ENCODE results near the gene SPRED3. TPM values are rescaled to one million over a fixed set of nuclear protein-coding genes. Genes with fewer than 3 reads are reported as not detected.
"Not testable (repeated sequence)": the region's sequence is repeated elsewhere in the genome, so short reads cannot be mapped to it uniquely, and the experiment has no call there.

SPRED3 gene
- total and polyA plus RNA-seq, 4 donors = under 0.01 to 0.09 TPM; not detected in 2

GRCh38 chr19:38362946-38363688 lies 25.4 kb upstream of the SPRED3 start:
- not testable (repeated sequence) for H3K4me3 ChIP-seq (ENCODE audit: low read depth in 1 of 3, low read length in 3 of 3)
- WGBS = 70% methylated on average over 15 of the region's 16 CpGs

GRCh38 chr19:38367041-38367440 lies 21.5 kb upstream of the SPRED3 start:
- Histone ChIP-seq H3K27me3 (ENCODE audit: control insufficient read depth in 4 of 4, insufficient read depth in 4 of 4, low read length in 3 of 4) (no peaks in the 10 kb centered on the region), H3K9ac (ENCODE audit: low read depth in 1 of 2, low read length in 2 of 2) (no peak overlapping the region), H3K36me3 (ENCODE audit: control insufficient read depth in 4 of 4, insufficient read depth in 3 of 4, low read depth in 1 of 4, low read length in 3 of 4) (no peaks in the 10 kb centered on the region), H3K4me1 (ENCODE audit: control insufficient read depth in 4 of 4, insufficient read depth in 4 of 4, low read length in 3 of 4) (peaks cover 0 to 7% (median 0%) of the 10 kb centered on the region in 4 donors), H3K27ac (ENCODE audit: low read depth in 1 of 2, low read length in 2 of 2) (no peak overlapping the region), H3K4me3 (ENCODE audit: low read depth in 1 of 3, low read length in 3 of 3) (no peak overlapping the region), H3K9me3 (ENCODE audit: control insufficient read depth in 4 of 4, low read length in 3 of 4) (no peaks in the 10 kb centered on the region)
- WGBS = 65% methylated on average over 12 of the region's 12 CpGs
- no peak for DNase-seq (ENCODE audit: low spot score)
- no peak for TF ChIP-seq HNF4A (conservative IDR thresholded peaks at IDR 0.05)
- no peak for TF ChIP-seq FOXA2 (IDR thresholded peaks at IDR 0.05)
- TF ChIP-seq TAF1 (conservative IDR thresholded peaks at IDR 0.05) = no peak
- TF ChIP-seq, protein P1, sequence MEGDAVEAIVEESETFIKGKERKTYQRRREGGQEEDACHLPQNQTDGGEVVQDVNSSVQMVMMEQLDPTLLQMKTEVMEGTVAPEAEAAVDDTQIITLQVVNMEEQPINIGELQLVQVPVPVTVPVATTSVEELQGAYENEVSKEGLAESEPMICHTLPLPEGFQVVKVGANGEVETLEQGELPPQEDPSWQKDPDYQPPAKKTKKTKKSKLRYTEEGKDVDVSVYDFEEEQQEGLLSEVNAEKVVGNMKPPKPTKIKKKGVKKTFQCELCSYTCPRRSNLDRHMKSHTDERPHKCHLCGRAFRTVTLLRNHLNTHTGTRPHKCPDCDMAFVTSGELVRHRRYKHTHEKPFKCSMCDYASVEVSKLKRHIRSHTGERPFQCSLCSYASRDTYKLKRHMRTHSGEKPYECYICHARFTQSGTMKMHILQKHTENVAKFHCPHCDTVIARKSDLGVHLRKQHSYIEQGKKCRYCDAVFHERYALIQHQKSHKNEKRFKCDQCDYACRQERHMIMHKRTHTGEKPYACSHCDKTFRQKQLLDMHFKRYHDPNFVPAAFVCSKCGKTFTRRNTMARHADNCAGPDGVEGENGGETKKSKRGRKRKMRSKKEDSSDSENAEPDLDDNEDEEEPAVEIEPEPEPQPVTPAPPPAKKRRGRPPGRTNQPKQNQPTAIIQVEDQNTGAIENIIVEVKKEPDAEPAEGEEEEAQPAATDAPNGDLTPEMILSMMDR (IDR thresholded peaks at IDR 0.05; ENCODE audit: low read depth, low read length, missing input control) = no peak
- no peak for TF ChIP-seq YY1 (IDR thresholded peaks at IDR 0.05)
- TF ChIP-seq JUND (IDR thresholded peaks at IDR 0.05) = no peak
- TF ChIP-seq, protein P2, sequence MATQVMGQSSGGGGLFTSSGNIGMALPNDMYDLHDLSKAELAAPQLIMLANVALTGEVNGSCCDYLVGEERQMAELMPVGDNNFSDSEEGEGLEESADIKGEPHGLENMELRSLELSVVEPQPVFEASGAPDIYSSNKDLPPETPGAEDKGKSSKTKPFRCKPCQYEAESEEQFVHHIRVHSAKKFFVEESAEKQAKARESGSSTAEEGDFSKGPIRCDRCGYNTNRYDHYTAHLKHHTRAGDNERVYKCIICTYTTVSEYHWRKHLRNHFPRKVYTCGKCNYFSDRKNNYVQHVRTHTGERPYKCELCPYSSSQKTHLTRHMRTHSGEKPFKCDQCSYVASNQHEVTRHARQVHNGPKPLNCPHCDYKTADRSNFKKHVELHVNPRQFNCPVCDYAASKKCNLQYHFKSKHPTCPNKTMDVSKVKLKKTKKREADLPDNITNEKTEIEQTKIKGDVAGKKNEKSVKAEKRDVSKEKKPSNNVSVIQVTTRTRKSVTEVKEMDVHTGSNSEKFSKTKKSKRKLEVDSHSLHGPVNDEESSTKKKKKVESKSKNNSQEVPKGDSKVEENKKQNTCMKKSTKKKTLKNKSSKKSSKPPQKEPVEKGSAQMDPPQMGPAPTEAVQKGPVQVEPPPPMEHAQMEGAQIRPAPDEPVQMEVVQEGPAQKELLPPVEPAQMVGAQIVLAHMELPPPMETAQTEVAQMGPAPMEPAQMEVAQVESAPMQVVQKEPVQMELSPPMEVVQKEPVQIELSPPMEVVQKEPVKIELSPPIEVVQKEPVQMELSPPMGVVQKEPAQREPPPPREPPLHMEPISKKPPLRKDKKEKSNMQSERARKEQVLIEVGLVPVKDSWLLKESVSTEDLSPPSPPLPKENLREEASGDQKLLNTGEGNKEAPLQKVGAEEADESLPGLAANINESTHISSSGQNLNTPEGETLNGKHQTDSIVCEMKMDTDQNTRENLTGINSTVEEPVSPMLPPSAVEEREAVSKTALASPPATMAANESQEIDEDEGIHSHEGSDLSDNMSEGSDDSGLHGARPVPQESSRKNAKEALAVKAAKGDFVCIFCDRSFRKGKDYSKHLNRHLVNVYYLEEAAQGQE (IDR thresholded peaks at IDR 0.05) = no peak
- no peak for TF ChIP-seq EGR1 (IDR thresholded peaks at IDR 0.05; ENCODE audit: low read depth in 2 of 2)
- TF ChIP-seq GABPA (IDR thresholded peaks at IDR 0.05 in 1 of 2, conservative IDR thresholded peaks at IDR 0.05 in 1 of 2) = no peak
- TF ChIP-seq MAX (IDR thresholded peaks at IDR 0.05) = no peak
- TF ChIP-seq, protein P3, sequence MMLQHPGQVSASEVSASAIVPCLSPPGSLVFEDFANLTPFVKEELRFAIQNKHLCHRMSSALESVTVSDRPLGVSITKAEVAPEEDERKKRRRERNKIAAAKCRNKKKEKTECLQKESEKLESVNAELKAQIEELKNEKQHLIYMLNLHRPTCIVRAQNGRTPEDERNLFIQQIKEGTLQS (IDR thresholded peaks at IDR 0.05) = no peak
- TF ChIP-seq NR2F2 (IDR thresholded peaks at IDR 0.05) = no peak
- no peak for TF ChIP-seq HNF4G (IDR thresholded peaks at IDR 0.05)
- TF ChIP-seq, protein P4, sequence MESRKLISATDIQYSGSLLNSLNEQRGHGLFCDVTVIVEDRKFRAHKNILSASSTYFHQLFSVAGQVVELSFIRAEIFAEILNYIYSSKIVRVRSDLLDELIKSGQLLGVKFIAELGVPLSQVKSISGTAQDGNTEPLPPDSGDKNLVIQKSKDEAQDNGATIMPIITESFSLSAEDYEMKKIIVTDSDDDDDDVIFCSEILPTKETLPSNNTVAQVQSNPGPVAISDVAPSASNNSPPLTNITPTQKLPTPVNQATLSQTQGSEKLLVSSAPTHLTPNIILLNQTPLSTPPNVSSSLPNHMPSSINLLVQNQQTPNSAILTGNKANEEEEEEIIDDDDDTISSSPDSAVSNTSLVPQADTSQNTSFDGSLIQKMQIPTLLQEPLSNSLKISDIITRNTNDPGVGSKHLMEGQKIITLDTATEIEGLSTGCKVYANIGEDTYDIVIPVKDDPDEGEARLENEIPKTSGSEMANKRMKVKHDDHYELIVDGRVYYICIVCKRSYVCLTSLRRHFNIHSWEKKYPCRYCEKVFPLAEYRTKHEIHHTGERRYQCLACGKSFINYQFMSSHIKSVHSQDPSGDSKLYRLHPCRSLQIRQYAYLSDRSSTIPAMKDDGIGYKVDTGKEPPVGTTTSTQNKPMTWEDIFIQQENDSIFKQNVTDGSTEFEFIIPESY (IDR thresholded peaks at IDR 0.05) = no peak
- no peak for TF ChIP-seq RXRA (IDR thresholded peaks at IDR 0.05)
- no peak for TF ChIP-seq SP1 (IDR thresholded peaks at IDR 0.05)
- no peak for TF ChIP-seq RAD21 (IDR thresholded peaks at IDR 0.05)

More at GRCh38 chr19:38362946-38363688, 25.4 kb upstream of the SPRED3 start:
- not testable (repeated sequence) for H3K9me3 ChIP-seq (ENCODE audit: control insufficient read depth in 4 of 4, low read length in 3 of 4); H3K27ac ChIP-seq (ENCODE audit: low read depth in 1 of 2, low read length in 2 of 2); H3K36me3 ChIP-seq (ENCODE audit: control insufficient read depth in 4 of 4, insufficient read depth in 3 of 4, low read depth in 1 of 4, low read length in 3 of 4); H3K4me1 ChIP-seq (ENCODE audit: control insufficient read depth in 4 of 4, insufficient read depth in 4 of 4, low read length in 3 of 4); H3K27me3 ChIP-seq (ENCODE audit: control insufficient read depth in 4 of 4, insufficient read depth in 4 of 4, low read length in 3 of 4); DNase-seq (ENCODE audit: low spot score); H3K9ac ChIP-seq (ENCODE audit: low read depth in 1 of 2, low read length in 2 of 2)

Measured in liver (tissue), 9 donors.